Endothelial cell of umbilical vein (primary cell): ENCODE data around the gene CHST11. TPM values are rescaled to one million over a fixed set of nuclear protein-coding genes. Genes with fewer than 3 reads are reported as not detected.

Source experiments
- BruUV-seq: library from RNA; stranded (reverse); fragments of 400-500 nt; replicated peaks from 2 replicates; lab custom pipeline; 2021; lab: Mats Ljungman, UMichigan
- CTCF ChIA-PET: fragments of 300-600, 350-600 bp; sonication (Branson Sonifier 250); formaldehyde crosslinking; loops from one replicate; lab custom pipeline; 2021; ENCODE audit warnings: antibody characterized with exemption, inconsistent platforms; lab: Charles Lee
- POLR2A ChIA-PET: fragments of 300-600, 350-600 bp; sonication (Branson Sonifier 250); formaldehyde crosslinking; loops from one replicate; lab custom pipeline; 2021; ENCODE audit warnings: antibody characterized with exemption, inconsistent platforms; lab: Charles Lee
- DNase-seq: peaks from one replicate; pipeline ENCODE4 v3.0.0-alpha.2; 2011; ENCODE audit warnings: low read depth, low spot score
- FAIRE-seq: peaks from 2 replicates; lab custom pipeline; 2011; peaks lifted over from hg19 to GRCh38; lab: Jason Lieb, UNC
- H2AFZ ChIP-seq: 2 replicates; pipeline ENCODE4 v1.6.0; 2012; ENCODE audit warnings: low read depth, low read length, control low read depth, inconsistent platforms
- H3K27ac ChIP-seq: 2 replicates; pipeline ENCODE4 v1.5.1; 2011; ENCODE audit warnings: low read depth, mild to moderate bottlenecking, control low read depth, low read length, moderate library complexity; ENCODE audit not compliant: insufficient read depth
- H3K27me3 ChIP-seq, 2 experiments: 2 replicates each; pipeline versions ENCODE4 v1.6.0 to v1.6.1; 2011; ENCODE audit warnings: low read length in 2 of 2, mixed read lengths in 1 of 2; ENCODE audit not compliant: control insufficient read depth in 2 of 2, insufficient read depth in 2 of 2
- H3K36me3 ChIP-seq, 2 experiments: 2 replicates in 1 of 2; 3 replicates in 1 of 2; pipeline ENCODE4 v1.5.1; 2011; ENCODE audit warnings: low read length in 2 of 2, mild to moderate bottlenecking in 1 of 2, moderate library complexity in 1 of 2; ENCODE audit not compliant: control insufficient read depth in 2 of 2, insufficient read depth in 2 of 2; ENCODE audit errors: extremely low read depth in 1 of 2
- H3K4me1 ChIP-seq: 3 replicates; pipeline ENCODE4 v1.5.1; 2011; ENCODE audit warnings: mild to moderate bottlenecking, low read length; ENCODE audit not compliant: control insufficient read depth, insufficient read depth; ENCODE audit errors: extremely low read depth
- H3K4me2 ChIP-seq: 2 replicates; pipeline ENCODE4 v1.6.1; 2011; ENCODE audit warnings: low read length, control low read depth, mixed read lengths; ENCODE audit not compliant: insufficient read depth
- H3K4me3 ChIP-seq, 3 experiments: fragments of 200-600 bp in 1 of 3; sonication (generic), shearing (Covaris generic) in 1 of 3; replicated peaks in 1 of 3; 2 replicates each; pipeline ENCODE4 v1.5.1; 2011 to 2016; ENCODE audit warnings: control low read depth in 3 of 3, low read length in 3 of 3, mild to moderate bottlenecking in 2 of 3, inconsistent platforms in 1 of 3, low read depth in 1 of 3, moderate library complexity in 1 of 3; ENCODE audit not compliant: insufficient read depth in 1 of 3
- H3K79me2 ChIP-seq: 2 replicates; pipeline ENCODE4 v1.6.0; 2012; ENCODE audit warnings: low read length, inconsistent platforms; ENCODE audit not compliant: control insufficient read depth, insufficient read depth
- H3K9ac ChIP-seq: replicated peaks from 2 replicates; pipeline ENCODE3; 2011; ENCODE audit warnings: low read length, control low read depth; ENCODE audit not compliant: insufficient read depth; ENCODE audit errors: extremely low read depth
- H3K9me1 ChIP-seq: replicated peaks from 3 replicates; pipeline ENCODE4 v1.6.0; 2011; ENCODE audit warnings: mild to moderate bottlenecking, low read length; ENCODE audit not compliant: control insufficient read depth, insufficient read depth; ENCODE audit errors: extremely low read depth
- H3K9me3 ChIP-seq: replicated peaks from 2 replicates; pipeline ENCODE4 v1.5.1; 2012; ENCODE audit warnings: low read length, inconsistent platforms; ENCODE audit not compliant: control insufficient read depth, insufficient read depth
- H4K20me1 ChIP-seq: replicated peaks from 2 replicates; pipeline ENCODE3; 2011; ENCODE audit warnings: mild to moderate bottlenecking, low read length; ENCODE audit not compliant: control insufficient read depth, insufficient read depth; ENCODE audit errors: extremely low read depth
- FOS ChIP-seq: IDR thresholded peaks from 2 replicates; pipeline ENCODE4 v1.6.1; 2011; ENCODE audit warnings: mild to moderate bottlenecking, low read length, moderate library complexity, borderline replicate concordance; ENCODE audit not compliant: insufficient read depth
- GATA2 ChIP-seq: IDR thresholded peaks from 2 replicates; pipeline ENCODE4 v1.7.0; 2011; ENCODE audit warnings: low read depth, mild to moderate bottlenecking, moderate library complexity, mixed read lengths, low read length; ENCODE audit not compliant: insufficient read length, insufficient read depth
- JUN ChIP-seq: IDR thresholded peaks from 2 replicates; pipeline ENCODE4 v1.6.1; 2011; ENCODE audit warnings: borderline replicate concordance, low read depth; ENCODE audit not compliant: insufficient read length, insufficient read depth
- MAX ChIP-seq: IDR thresholded peaks from 2 replicates; pipeline ENCODE4 v1.6.1; 2011; ENCODE audit not compliant: insufficient read depth, insufficient read length
- POLR2A ChIP-seq: IDR thresholded peaks from 2 replicates; pipeline ENCODE4 v1.6.1; 2012; ENCODE audit warnings: low read depth, mild to moderate bottlenecking, control low read depth, low read length
- POLR2AphosphoS5 ChIP-seq: IDR thresholded peaks from 2 replicates; pipeline ENCODE4 v1.6.1; 2012; ENCODE audit warnings: low read depth, mild to moderate bottlenecking, control low read depth, low read length, moderate library complexity; ENCODE audit not compliant: insufficient read depth
- dilution Hi-C: fragments of 300-500 bp; cut with MboI; formaldehyde crosslinking; loops from one replicate; pipeline ENCODE4 v1.15.0; 2019; ENCODE audit warnings: low sequenced_read_pairs; ENCODE audit not compliant: extremely low pct_ligation_motif_present
- intact Hi-C: fragments of 100-400 bp; cut with micrococcal nuclease; formaldehyde crosslinking; loops from one replicate; pipeline ENCODE4 v1.10.0; 2022
- polyA plus RNA-seq, 4 experiments: library from polyadenylated mRNA; depleted of rRNA in 3 of 4; stranded (reverse) in 3 of 4; unstranded in 1 of 4; fragments of >200 nt; gene quantifications; 2 replicates each; pipeline versions ENCODE4 v1.2.1 to v1.2.3, GENCODE V29; 2011 to 2012; ENCODE audit warnings: missing spikeins in 1 of 4
- total RNA-seq: library from RNA; stranded (reverse); gene quantifications from 2 replicates; pipeline ENCODE4 v1.2.3, GENCODE V29; 2021
- TF ChIP-seq, protein P1 (sequence below), 2 donors: IDR thresholded peaks; 1 replicate in 1 of 2; 2 replicates in 1 of 2; pipeline ENCODE4 v1.5.1; 2011; ENCODE audit warnings: low read length in 2 of 2, mild to moderate bottlenecking in 2 of 2, moderate library complexity in 2 of 2, control low read depth in 1 of 2, inconsistent platforms in 1 of 2, low read depth in 1 of 2; ENCODE audit not compliant: insufficient read depth in 1 of 2; ENCODE audit errors: extremely low read depth in 1 of 2

CHST11 gene
- total and polyA plus RNA-seq, 2 donors (not counting 3 experiments of a cell fraction or from before 2014, with no cell fraction given), result 19.7 to 20.9 TPM

DNA sequence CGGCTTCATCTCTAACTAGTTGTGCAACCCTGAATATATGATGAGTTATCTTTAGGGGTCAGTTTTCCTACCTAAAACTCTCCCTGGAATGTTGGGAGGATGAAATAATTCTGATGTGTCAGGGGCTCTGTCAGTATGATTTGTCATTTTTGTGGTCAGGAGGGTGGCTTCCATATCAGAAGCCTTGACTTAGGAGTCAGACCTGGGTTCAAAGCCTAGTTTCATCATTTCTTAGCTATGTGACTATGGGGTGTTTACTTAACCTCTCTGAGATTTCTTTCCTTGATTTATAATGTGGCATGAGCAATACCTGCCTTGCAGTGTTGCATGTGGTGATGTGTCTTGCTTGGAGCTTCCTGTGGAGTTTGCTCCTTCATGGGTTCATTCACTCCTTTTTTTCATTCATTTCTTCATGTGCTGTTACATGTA is 146.8 kb downstream of the CHST11 start:
- DNase-seq, result no peak
- Histone ChIP-seq H4K20me1 (no peaks in the 10 kb centered on the region), H2AFZ (peak overlapping the region; percentile 4), H3K4me3 (no peak overlapping the region), H3K9me1 (no peaks in the 10 kb centered on the region), H3K4me1 (peaks cover 35% of the 10 kb centered on the region), H3K4me2 (peak overlapping the region; percentile 62), H3K9me3 (no peaks in the 10 kb centered on the region), H3K9ac (peak overlapping the region; percentile 22), H3K36me3 (no peaks in the 10 kb centered on the region), H3K27me3 (no peaks in the 10 kb centered on the region), H3K79me2 (peaks cover 2% of the 10 kb centered on the region), H3K27ac (peak overlapping the region; percentile 89)
- BruUV-seq, result TSS peak; percentile 74
- dilution Hi-C loops, result no loop called here
- TF ChIP-seq, protein P1, sequence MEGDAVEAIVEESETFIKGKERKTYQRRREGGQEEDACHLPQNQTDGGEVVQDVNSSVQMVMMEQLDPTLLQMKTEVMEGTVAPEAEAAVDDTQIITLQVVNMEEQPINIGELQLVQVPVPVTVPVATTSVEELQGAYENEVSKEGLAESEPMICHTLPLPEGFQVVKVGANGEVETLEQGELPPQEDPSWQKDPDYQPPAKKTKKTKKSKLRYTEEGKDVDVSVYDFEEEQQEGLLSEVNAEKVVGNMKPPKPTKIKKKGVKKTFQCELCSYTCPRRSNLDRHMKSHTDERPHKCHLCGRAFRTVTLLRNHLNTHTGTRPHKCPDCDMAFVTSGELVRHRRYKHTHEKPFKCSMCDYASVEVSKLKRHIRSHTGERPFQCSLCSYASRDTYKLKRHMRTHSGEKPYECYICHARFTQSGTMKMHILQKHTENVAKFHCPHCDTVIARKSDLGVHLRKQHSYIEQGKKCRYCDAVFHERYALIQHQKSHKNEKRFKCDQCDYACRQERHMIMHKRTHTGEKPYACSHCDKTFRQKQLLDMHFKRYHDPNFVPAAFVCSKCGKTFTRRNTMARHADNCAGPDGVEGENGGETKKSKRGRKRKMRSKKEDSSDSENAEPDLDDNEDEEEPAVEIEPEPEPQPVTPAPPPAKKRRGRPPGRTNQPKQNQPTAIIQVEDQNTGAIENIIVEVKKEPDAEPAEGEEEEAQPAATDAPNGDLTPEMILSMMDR (IDR thresholded peaks at IDR 0.05; ENCODE audit: extremely low read depth in 1 of 2, insufficient read depth in 1 of 2, low read depth in 1 of 2, low read length in 2 of 2), result no peak
- no peak for TF ChIP-seq POLR2A
- peak; percentile 45 for TF ChIP-seq FOS
- no peak for TF ChIP-seq JUN
- no peak for TF ChIP-seq POLR2AphosphoS5
- peak; percentile 74 for TF ChIP-seq GATA2
- no peak for TF ChIP-seq MAX
- ChIA-PET CTCF (interaction anchor here (1.0 to 1.9 kb wide), 10 partner anchors 8 to 450 kb away, joined by 3 to 18 read pairs (median 4); no protein-coding TSS in a partner anchor), POLR2A (interaction anchor here (1.1 kb wide), 1 partner anchor 222 kb away, joined by 3 read pairs; no protein-coding TSS in a partner anchor)
- intact Hi-C loops, result loop anchor here (5.0 kb wide), 1 partner anchor 221 kb away; no protein-coding TSS in a partner anchor
- FAIRE-seq, result no peak
